Stimulated activated CD8-positive, alpha-beta memory T cell treated with anti-CD3 and anti-CD28 coated beads, Interleukin-7, amount 100 ng/mL, for 24 hours (primary cell): ENCODE results near the gene KLHDC10.
"Not testable (repeated sequence)": the region's sequence is repeated elsewhere in the genome, so short reads cannot be mapped to it uniquely, and the experiment has no call there.

Experiments used
- DNase-seq: peaks from one replicate; pipeline ENCODE4 v3.0.0-alpha.2; 2020; ENCODE audit warnings: low read depth

The KLHDC10 gene

GRCh38 chr7:130083497-130083896, 13.2 kb downstream of the KLHDC10 start:
- DNase-seq: not testable (repeated sequence)

- no peak for DNase-seq
These were observed 13.9 kb downstream of the KLHDC10 start for GRCh38 chr7:130084037-130084875.

- DNase-seq: not testable (repeated sequence)
These were observed 14.9 kb downstream of the KLHDC10 start for GRCh38 chr7:130085235-130085634.

GRCh38 chr7:130086938-130087337, 16.6 kb downstream of the KLHDC10 start:
- no peak for DNase-seq

- no peak for DNase-seq
These were observed 17.0 kb downstream of the KLHDC10 start for GRCh38 chr7:130087364-130087763.

- DNase-seq: no peak
These were observed 20.6 kb downstream of the KLHDC10 start for GRCh38 chr7:130090745-130091532.

GRCh38 chr7:130091999-130092398, 21.7 kb downstream of the KLHDC10 start:
- no peak for DNase-seq

GRCh38 chr7:130092598-130092997, 22.3 kb downstream of the KLHDC10 start:
- no peak for DNase-seq

GRCh38 chr7:130095812-130096211, 25.5 kb downstream of the KLHDC10 start:
- DNase-seq: no peak

GRCh38 chr7:130096243-130096827, 26.0 kb downstream of the KLHDC10 start:
- no peak for DNase-seq

GRCh38 chr7:130099331-130099730, 29.0 kb downstream of the KLHDC10 start:
- no peak for DNase-seq

GRCh38 chr7:130102588-130102987, 32.3 kb downstream of the KLHDC10 start:
- no peak for DNase-seq

GRCh38 chr7:130107949-130108674, 37.8 kb downstream of the KLHDC10 start:
- no peak for DNase-seq

GRCh38 chr7:130108809-130109208, 38.5 kb downstream of the KLHDC10 start:
- no peak for DNase-seq

- DNase-seq: no peak
These were observed 41.8 kb downstream of the KLHDC10 start for GRCh38 chr7:130112093-130112492.

GRCh38 chr7:130112662-130113425, 42.5 kb downstream of the KLHDC10 start:
- no peak for DNase-seq

- not testable (repeated sequence) for DNase-seq
These were observed 43.1 kb downstream of the KLHDC10 start for GRCh38 chr7:130113426-130113805.

- no peak for DNase-seq
These were observed 43.6 kb downstream of the KLHDC10 start for GRCh38 chr7:130113887-130114286.

GRCh38 chr7:130114374-130114773, 44.0 kb downstream of the KLHDC10 start:
- no peak for DNase-seq

GRCh38 chr7:130114776-130115175, 44.4 kb downstream of the KLHDC10 start:
- DNase-seq: no peak

- no peak for DNase-seq
These were observed 48.0 kb downstream of the KLHDC10 start for GRCh38 chr7:130118294-130118693.
